Lung (tissue), 16 donors: Measurements from ENCODE around the gene C14orf39. TPM values are rescaled to one million over a fixed set of nuclear protein-coding genes. Genes with fewer than 3 reads are reported as not detected.

Source experiments
- ATAC-seq: fragments of 200-7000 bp; cut with Tn5 transposase; one replicate; pipeline ENCODE4 v1.9.1; 2020; ENCODE audit warnings: moderate number of reproducible peaks; ENCODE audit not compliant: insufficient read depth, low FRiP score
- DNase-seq, 3 donors: peaks; one replicate each; pipeline ENCODE4 v3.0.0-alpha.2; 2013 to 2017
- H3K27ac ChIP-seq, 2 donors: one replicate each; pipeline ENCODE4 v1.5.1; 2013; ENCODE audit warnings: mild to moderate bottlenecking in 2 of 2, moderate library complexity in 2 of 2, control low read depth in 1 of 2, inconsistent platforms in 1 of 2, low read depth in 1 of 2, low read length in 1 of 2
- H3K27me3 ChIP-seq, 3 donors: one replicate each; pipeline ENCODE4 v1.5.1; 2013; ENCODE audit warnings: low read length in 2 of 3; ENCODE audit not compliant: control insufficient read depth in 3 of 3, insufficient read depth in 3 of 3
- H3K36me3 ChIP-seq, 4 donors: one replicate each; pipeline ENCODE4 v1.5.1; 2013; ENCODE audit warnings: low read length in 4 of 4, mild to moderate bottlenecking in 1 of 4, moderate library complexity in 1 of 4; ENCODE audit not compliant: control insufficient read depth in 4 of 4, insufficient read depth in 4 of 4
- H3K4me1 ChIP-seq, 5 donors: one replicate each; pipeline ENCODE4 v1.5.1; 2013; ENCODE audit warnings: low read length in 5 of 5, mild to moderate bottlenecking in 2 of 5, moderate library complexity in 1 of 5; ENCODE audit not compliant: control insufficient read depth in 5 of 5, insufficient read depth in 5 of 5
- H3K4me3 ChIP-seq: one replicate; pipeline ENCODE4 v1.5.1; 2013; ENCODE audit warnings: mild to moderate bottlenecking, control low read depth, moderate library complexity
- H3K9ac ChIP-seq, 2 donors: one replicate each; pipeline ENCODE4 v1.5.1; 2013; ENCODE audit warnings: low read length in 2 of 2, control low read depth in 1 of 2; ENCODE audit not compliant: insufficient read depth in 1 of 2
- H3K9me3 ChIP-seq, 4 donors: one replicate each; pipeline ENCODE4 v1.5.1; 2013; ENCODE audit warnings: low read length in 3 of 4, mild to moderate bottlenecking in 1 of 4, moderate library complexity in 1 of 4; ENCODE audit not compliant: control insufficient read depth in 4 of 4, insufficient read depth in 3 of 4
- CTCF ChIP-seq: IDR thresholded peaks from 2 replicates; pipeline ENCODE4 v1.5.1; 2012; ENCODE audit warnings: mild to moderate bottlenecking; ENCODE audit errors: control extremely low read depth, extremely low read depth
- WGBS, 2 donors: extraction: QIAGEN DNeasy Blood & Tissue Kit; methylation state at CpG; one replicate each; pipeline ENCODE4 v1.1.7; 2013; 5-methylcytosine and 5-hydroxymethylcytosine counted together
- long read RNA-seq, 5 donors: transcript quantifications; one replicate each; lab custom pipeline, GENCODE V29; 2026
- polyA plus RNA-seq, 2 donors: library from polyadenylated mRNA; stranded (reverse); fragments of 200-250 nt; gene quantifications; one replicate each; pipeline ENCODE4 v1.2.1, GENCODE V29; 2013
- total RNA-seq, 2 donors: library from RNA; depleted of rRNA in 1 of 2; stranded (reverse); fragments of >200 nt in 1 of 2; gene quantifications; one replicate each; pipeline ENCODE4 v1.2.1, GENCODE V29; 2014 to 2021
- donor health status: control.
- donor health status: control.
- donor health status: Bipolar disorder and iron deficiency.
- donor health status: healthy.
- donor health status: DM: yes; HTN: yes; CAD: no.

The C14orf39 gene
- total RNA-seq (1 to 10 TPM in 1 of 2 donors, under 1 TPM in 1; 0.64 to 1.1 TPM), polyA plus RNA-seq (under 1 TPM; 0.02 to 0.08 TPM)
- long read RNA-seq, donor 1: 0 reads
- long read RNA-seq, donor 2: 0 reads
- long read RNA-seq, donor 3, partial matches to known transcripts: 22 of 22 reads
- long read RNA-seq, donor 3, other reads (novel, unspliced or antisense): 0 of 22 reads
- long read RNA-seq, donor 4: 0 reads
- long read RNA-seq, donor 5: 0 reads

GRCh38 chr14:60485598-60486251 is at the start of gene C14orf39:
C14orf39 (minus strand) TSS chr14:60486063; CDS start chr14:60485078, 985 bp downstream.
- ATAC-seq (no peak), DNase-seq (peak; percentile 69 to 84 (median 82))
- TF ChIP-seq CTCF: no peak

GRCh38 chr14:60532442-60532841 is 46.6 kb upstream of the C14orf39 start:
- 63% methylated on average over 3 of the region's 3 CpGs for WGBS, 2 donors
- Histone ChIP-seq H3K9ac (no peak overlapping the region), H3K27ac (no peak overlapping the region), H3K4me3 (no peak overlapping the region), H3K9me3 (no peaks in the 10 kb centered on the region), H3K27me3 (no peaks in the 10 kb centered on the region), H3K4me1 (no peaks in the 10 kb centered on the region), H3K36me3 (no peaks in the 10 kb centered on the region)
- no peak for ATAC-seq
- TF ChIP-seq CTCF: no peak
- no peak for DNase-seq

More at GRCh38 chr14:60485598-60486251, at the start of gene C14orf39:
- peaks cover 0 to 41% (median 36%) of the 10 kb centered on the region in 3 donors for H3K27me3 ChIP-seq
- peak within 1 kb of the TSS in 1 of 2 donors; percentile 23 for H3K9ac ChIP-seq
- H3K27ac ChIP-seq: no peak within 1 kb of the TSS
- H3K36me3 ChIP-seq: no peaks in the 10 kb centered on the region
- H3K9me3 ChIP-seq: peaks cover 0 to 5% (median 0%) of the 10 kb centered on the region in 4 donors
- WGBS, 2 donors: 2 to 5% methylated on average over 57 of the region's 57 CpGs
- H3K4me1 ChIP-seq: peaks cover 0 to 11% (median 0%) of the 10 kb centered on the region in 5 donors
- no peak within 1 kb of the TSS for H3K4me3 ChIP-seq

- 9 to 17% methylated on average over 46 to 66 of the region's 66 CpGs for WGBS, 2 donors
- no peak for TF ChIP-seq CTCF
- Histone ChIP-seq H3K36me3 (no peaks in the 10 kb centered on the region), H3K9ac (no peak overlapping the region), H3K27me3 (peaks cover 6 to 65% (median 64%) of the 10 kb centered on the region in 3 donors), H3K4me1 (peaks cover 0 to 11% (median 0%) of the 10 kb centered on the region in 5 donors), H3K4me3 (peak overlapping the region; percentile 25), H3K27ac (no peak overlapping the region), H3K9me3 (peaks cover 0 to 9% (median 1%) of the 10 kb centered on the region in 4 donors)
- ATAC-seq: no peak
- peak; percentile 12 to 33 (median 27) for DNase-seq
Measured at GRCh38 chr14:60515511-60516289, 29.8 kb upstream of the C14orf39 start.
